ENCODE data around the gene TMEM214.

GRCh38 chr2:26983746-26984145 lies 49.0 kb upstream of the TMEM214 start:
- TF ChIP-seq, protein P1, sequence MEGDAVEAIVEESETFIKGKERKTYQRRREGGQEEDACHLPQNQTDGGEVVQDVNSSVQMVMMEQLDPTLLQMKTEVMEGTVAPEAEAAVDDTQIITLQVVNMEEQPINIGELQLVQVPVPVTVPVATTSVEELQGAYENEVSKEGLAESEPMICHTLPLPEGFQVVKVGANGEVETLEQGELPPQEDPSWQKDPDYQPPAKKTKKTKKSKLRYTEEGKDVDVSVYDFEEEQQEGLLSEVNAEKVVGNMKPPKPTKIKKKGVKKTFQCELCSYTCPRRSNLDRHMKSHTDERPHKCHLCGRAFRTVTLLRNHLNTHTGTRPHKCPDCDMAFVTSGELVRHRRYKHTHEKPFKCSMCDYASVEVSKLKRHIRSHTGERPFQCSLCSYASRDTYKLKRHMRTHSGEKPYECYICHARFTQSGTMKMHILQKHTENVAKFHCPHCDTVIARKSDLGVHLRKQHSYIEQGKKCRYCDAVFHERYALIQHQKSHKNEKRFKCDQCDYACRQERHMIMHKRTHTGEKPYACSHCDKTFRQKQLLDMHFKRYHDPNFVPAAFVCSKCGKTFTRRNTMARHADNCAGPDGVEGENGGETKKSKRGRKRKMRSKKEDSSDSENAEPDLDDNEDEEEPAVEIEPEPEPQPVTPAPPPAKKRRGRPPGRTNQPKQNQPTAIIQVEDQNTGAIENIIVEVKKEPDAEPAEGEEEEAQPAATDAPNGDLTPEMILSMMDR (IDR thresholded peaks at IDR 0.05; ENCODE audit: poor library complexity, severe bottlenecking) = no peak
- TF ChIP-seq EP300 (conservative IDR thresholded peaks at IDR 0.05; ENCODE audit: poor library complexity, severe bottlenecking) = no peak
- no peak for TF ChIP-seq TAF1 (IDR thresholded peaks at IDR 0.05; ENCODE audit: low read depth)
